Neural crest cell (in vitro differentiated cells): ENCODE measurements around the gene CCNK. TPM values are rescaled to one million over a fixed set of nuclear protein-coding genes. Genes with fewer than 3 reads are reported as not detected.

Experiments
- DNase-seq: peaks from one replicate; pipeline ENCODE4 v3.0.0; 2021; ENCODE audit warnings: low read depth, mixed read lengths, low spot score
- H3K27ac Mint-ChIP-seq: one replicate; pipeline ENCODE4 v1.8.0; 2021; ENCODE audit warnings: mild to moderate bottlenecking, mixed read lengths; ENCODE audit not compliant: unreplicated experiment
- H3K27me3 Mint-ChIP-seq: 2 replicates; pipeline ENCODE4 v1.8.0; 2021; ENCODE audit warnings: low read depth, mild to moderate bottlenecking, mixed read lengths
- H3K36me3 Mint-ChIP-seq: 2 replicates; pipeline ENCODE4 v1.8.0; 2021; ENCODE audit warnings: low read depth, mild to moderate bottlenecking, mixed read lengths
- H3K4me1 Mint-ChIP-seq: 2 replicates; pipeline ENCODE4 v1.8.0; 2021; ENCODE audit warnings: mixed read lengths
- H3K4me3 Mint-ChIP-seq: one replicate; pipeline ENCODE4 v1.8.0; 2021; ENCODE audit warnings: mild to moderate bottlenecking, mixed read lengths
- H3K9me3 Mint-ChIP-seq: 2 replicates; pipeline ENCODE4 v1.8.0; 2021; ENCODE audit warnings: mixed read lengths
- total RNA-seq: library from RNA; stranded (reverse); gene quantifications from 2 replicates; pipeline ENCODE4 v1.2.1, GENCODE V29; 2021
- TF ChIP-seq, protein P1 (sequence below): fragments of 200-600 bp; sonication (generic); conservative IDR thresholded peaks from 2 replicates; pipeline ENCODE4 v1.5.0; 2021; ENCODE audit warnings: antibody characterized with exemption, mild to moderate bottlenecking

Gene CCNK
- total RNA-seq, 1 donor from 2014 or later, result 69.6 TPM

DNA sequence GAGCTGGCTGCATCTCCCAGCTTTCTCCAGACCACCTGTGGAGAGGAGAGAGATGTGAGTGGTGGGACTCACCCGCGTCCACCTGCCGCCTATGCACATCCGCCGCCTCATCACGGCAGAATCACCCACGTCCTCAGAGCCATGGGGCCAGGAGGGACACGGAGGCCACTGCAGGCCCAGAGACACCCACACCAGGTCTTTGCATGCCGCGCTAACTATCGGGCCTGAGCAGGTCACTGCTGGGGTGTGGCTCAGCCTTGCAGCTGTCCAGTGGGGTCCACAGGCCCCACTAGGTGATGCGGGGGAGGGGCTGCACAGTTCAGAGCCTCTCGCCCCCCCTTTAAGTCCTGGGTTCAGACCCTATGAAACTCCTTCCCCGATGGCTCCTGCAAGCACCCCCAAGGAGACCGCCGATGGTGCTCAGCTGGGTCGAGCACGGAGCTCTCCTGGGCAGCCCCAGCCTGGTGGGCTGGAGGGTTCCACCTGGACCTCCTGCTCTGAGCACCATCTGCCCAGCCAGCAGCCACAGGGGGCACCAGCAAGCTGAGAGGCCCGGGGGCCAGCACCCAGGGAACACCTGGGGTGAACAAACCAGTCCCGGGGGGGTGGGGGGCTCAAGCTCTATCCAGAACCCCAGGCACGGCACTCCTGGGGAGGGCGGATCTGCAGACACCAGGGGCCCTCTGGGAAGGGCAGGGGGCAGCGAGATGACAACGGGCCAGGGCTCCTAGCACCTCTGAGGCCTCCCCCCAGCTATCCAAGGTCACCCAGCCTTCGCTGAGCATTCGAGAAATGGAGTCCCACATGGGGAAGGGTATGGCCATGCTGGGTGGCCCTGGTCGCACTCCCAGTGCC, 34.3 kb downstream of the CCNK start:
- Mint-ChIP-seq H3K27ac (no peak overlapping the region), H3K27me3 (no peaks in the 10 kb centered on the region), H3K4me3 (no peak overlapping the region), H3K4me1 (peaks cover 13% of the 10 kb centered on the region), H3K36me3 (no peaks in the 10 kb centered on the region), H3K9me3 (no peaks in the 10 kb centered on the region)
- DNase-seq, result no peak
- TF ChIP-seq, protein P1, sequence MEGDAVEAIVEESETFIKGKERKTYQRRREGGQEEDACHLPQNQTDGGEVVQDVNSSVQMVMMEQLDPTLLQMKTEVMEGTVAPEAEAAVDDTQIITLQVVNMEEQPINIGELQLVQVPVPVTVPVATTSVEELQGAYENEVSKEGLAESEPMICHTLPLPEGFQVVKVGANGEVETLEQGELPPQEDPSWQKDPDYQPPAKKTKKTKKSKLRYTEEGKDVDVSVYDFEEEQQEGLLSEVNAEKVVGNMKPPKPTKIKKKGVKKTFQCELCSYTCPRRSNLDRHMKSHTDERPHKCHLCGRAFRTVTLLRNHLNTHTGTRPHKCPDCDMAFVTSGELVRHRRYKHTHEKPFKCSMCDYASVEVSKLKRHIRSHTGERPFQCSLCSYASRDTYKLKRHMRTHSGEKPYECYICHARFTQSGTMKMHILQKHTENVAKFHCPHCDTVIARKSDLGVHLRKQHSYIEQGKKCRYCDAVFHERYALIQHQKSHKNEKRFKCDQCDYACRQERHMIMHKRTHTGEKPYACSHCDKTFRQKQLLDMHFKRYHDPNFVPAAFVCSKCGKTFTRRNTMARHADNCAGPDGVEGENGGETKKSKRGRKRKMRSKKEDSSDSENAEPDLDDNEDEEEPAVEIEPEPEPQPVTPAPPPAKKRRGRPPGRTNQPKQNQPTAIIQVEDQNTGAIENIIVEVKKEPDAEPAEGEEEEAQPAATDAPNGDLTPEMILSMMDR, result no peak

DNA sequence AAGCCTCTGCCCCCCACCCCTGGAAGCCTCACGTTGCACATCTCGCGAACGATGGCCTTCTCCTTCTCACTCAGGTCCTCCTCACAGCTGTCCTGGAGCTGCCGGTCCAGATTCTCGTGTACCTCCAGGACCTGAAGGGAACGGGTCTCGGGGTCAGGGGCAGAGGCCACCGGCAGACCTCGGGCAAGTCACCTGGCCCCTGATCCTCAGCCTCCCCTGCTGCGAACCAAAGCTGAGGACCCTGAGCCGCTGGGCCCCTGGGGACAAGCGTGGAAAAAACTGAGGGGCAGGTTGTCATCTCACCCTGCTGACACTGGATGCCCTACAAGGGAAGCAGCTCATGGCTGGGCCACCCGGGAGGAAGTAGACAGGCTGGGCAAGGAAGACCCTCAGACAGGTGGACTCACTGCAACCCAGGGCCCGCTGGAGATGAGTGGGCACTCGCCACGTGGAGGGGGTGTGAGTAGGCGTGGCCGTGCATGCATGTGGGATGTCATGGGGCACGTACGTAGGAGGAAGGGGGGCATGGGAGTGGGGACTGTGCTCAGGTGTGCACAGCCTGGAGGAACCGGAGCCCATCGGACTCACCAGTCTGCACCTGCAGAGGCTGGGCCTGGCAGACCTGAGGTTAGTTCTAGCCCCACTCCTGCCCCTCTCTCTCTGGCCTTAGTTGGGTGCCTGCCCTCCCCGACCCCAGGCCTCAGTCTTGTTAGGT, 35.1 kb downstream of the CCNK start:
- TF ChIP-seq, protein P1, result no peak
- H3K27ac Mint-ChIP-seq, result no peak overlapping the region
- no peak for DNase-seq

DNA sequence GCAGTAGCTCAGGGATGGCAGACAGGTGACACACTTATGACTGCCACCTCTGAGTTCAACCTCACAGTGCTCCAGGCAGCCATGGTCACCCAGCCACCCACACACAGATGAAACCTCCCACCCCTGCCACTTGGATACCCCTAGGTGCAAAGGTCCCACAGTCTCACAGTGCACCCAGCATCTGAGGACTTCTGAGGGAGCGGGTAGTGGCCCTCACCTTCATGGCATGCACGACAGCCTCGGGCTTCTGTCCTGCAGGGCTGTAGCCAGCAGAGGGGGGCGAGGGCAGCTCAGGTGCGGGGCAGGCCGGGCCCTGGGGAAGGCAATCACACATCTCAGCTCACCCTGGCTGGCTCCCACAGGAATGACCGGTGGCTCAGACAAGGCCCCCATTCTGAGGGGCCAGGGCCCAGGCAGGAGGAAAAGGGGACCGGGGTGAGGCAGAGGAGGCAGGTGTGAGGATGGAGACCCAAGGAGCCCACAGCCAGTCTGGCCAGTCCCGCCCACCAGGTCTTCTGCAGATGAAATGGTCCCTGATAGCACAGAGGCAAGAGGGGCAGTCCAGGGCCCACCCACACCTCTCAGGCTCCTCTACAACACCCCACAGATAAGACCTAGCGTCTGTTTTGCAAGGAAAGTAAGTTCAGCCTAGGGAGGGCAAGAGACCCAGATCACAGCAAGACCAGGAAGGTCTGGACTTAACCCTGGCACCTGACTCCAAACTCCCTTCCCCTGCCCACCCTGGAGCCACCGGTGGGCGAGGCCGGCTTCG, 35.8 kb downstream of the CCNK start:
- H3K36me3 Mint-ChIP-seq, result no peaks in the 10 kb centered on the region
- no peak for DNase-seq
- peaks cover 10% of the 10 kb centered on the region for H3K4me1 Mint-ChIP-seq
- H3K9me3 Mint-ChIP-seq, result no peaks in the 10 kb centered on the region
- no peak overlapping the region for H3K4me3 Mint-ChIP-seq
- TF ChIP-seq, protein P1, result no peak
- no peak overlapping the region for H3K27ac Mint-ChIP-seq
- H3K27me3 Mint-ChIP-seq, result peaks cover 4% of the 10 kb centered on the region

More for the DNA sequence above, 35.1 kb downstream of the CCNK start:
- Mint-ChIP-seq H3K4me1 (peaks cover 13% of the 10 kb centered on the region), H3K9me3 (no peaks in the 10 kb centered on the region), H3K4me3 (no peak overlapping the region), H3K27me3 (peaks cover 4% of the 10 kb centered on the region), H3K36me3 (no peaks in the 10 kb centered on the region)

DNA sequence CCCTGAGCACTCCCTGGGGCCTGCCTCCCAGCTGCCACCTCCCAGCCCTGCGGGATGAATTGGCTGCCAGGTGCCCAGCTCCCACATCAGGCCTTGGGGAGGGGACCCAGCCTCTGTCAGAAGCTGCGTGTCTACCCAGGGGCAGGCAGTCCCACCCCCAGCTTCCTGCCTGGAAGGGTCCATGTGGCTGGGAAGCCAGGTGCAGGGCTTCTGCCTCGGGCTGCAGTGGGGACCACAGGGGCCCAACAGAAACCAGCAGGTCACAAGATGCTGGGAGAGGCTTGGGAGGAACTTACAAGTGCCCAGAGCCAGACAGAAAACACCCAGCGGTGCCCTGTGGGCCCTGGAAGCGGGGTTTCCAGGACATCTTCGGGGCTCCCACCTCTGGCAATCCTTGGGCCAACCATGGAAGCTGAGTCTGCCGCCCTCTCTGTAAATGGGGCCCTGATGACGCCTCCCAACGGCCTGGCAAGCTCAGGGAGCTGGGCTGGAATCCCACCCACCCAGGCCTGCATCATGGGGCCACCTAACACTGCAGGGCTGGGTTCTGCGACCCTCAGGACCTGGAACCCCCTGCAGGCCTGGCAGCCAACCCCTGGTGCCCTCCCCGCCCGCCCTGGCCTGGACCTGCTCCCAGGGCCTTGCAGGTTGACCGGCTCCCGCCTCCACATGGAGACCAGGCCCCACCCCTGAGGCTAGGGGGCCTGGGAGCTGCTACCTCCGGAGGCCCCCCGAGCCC, 36.6 kb downstream of the CCNK start:
- H3K4me3 Mint-ChIP-seq, result no peak overlapping the region
- no peaks in the 10 kb centered on the region for H3K9me3 Mint-ChIP-seq
- H3K36me3 Mint-ChIP-seq, result no peaks in the 10 kb centered on the region
- H3K27me3 Mint-ChIP-seq, result peaks cover 4% of the 10 kb centered on the region
- no peak overlapping the region for H3K27ac Mint-ChIP-seq
- DNase-seq, result no peak
- peaks cover 14% of the 10 kb centered on the region for H3K4me1 Mint-ChIP-seq
- TF ChIP-seq, protein P1, result no peak
